Thoracic aorta (tissue), 2 donors: ENCODE measurements around the gene ATP13A3. TPM values are rescaled to one million over a fixed set of nuclear protein-coding genes. Genes with fewer than 3 reads are reported as not detected.

ENCODE experiments used
- ATAC-seq: fragments of 150-250 bp; one replicate; pipeline ENCODE4 v1.8.0; 2017; ENCODE audit warnings: low read depth; ENCODE audit not compliant: insufficient number of reproducible peaks, low FRiP score
- DNase-seq: peaks from one replicate; pipeline ENCODE4 v3.0.0-alpha.2; 2020; ENCODE audit warnings: low spot score
- H3K27ac ChIP-seq, 2 donors: fragments of 200-600 bp; sonication (generic); 1 replicate in 1 of 2; 2 replicates in 1 of 2; pipeline ENCODE4 v1.5.1; 2016; ENCODE audit warnings: mild to moderate bottlenecking in 2 of 2, moderate library complexity in 2 of 2
- H3K27me3 ChIP-seq: fragments of 200-600 bp; sonication (generic); replicated peaks from 2 replicates; pipeline ENCODE4 v1.6.0; 2016; ENCODE audit warnings: mild to moderate bottlenecking; ENCODE audit not compliant: insufficient read depth
- H3K36me3 ChIP-seq: fragments of 200-600 bp; sonication (generic); one replicate; pipeline ENCODE4 v1.5.1; 2016
- H3K4me1 ChIP-seq, 2 donors: fragments of 200-600 bp; sonication (generic); 1 replicate in 1 of 2; 2 replicates in 1 of 2; pipeline versions ENCODE4 v1.5.1 to v1.6.0; 2016; ENCODE audit warnings: low read depth in 2 of 2, mild to moderate bottlenecking in 1 of 2; ENCODE audit not compliant: control insufficient read depth in 1 of 2
- H3K4me3 ChIP-seq: fragments of 200-600 bp; sonication (generic); 2 replicates; pipeline ENCODE4 v1.5.1; 2016; ENCODE audit warnings: mild to moderate bottlenecking
- H3K9me3 ChIP-seq: fragments of 200-600 bp; sonication (generic); 2 replicates; pipeline ENCODE4 v1.5.1; 2016
- total RNA-seq, 2 donors: library from RNA; depleted of rRNA; stranded (reverse); fragments of >200 nt; gene quantifications; one replicate each; pipeline versions ENCODE4 v1.1.0 to v1.2.3, GENCODE V29; 2016
- TF ChIP-seq, protein P1 (sequence below): fragments of 200-600 bp; sonication (generic); IDR thresholded peaks from one replicate; pipeline ENCODE4 v1.5.1; 2019; ENCODE audit warnings: antibody characterized with exemption

Gene ATP13A3
- total RNA-seq, 2 donors from 2014 or later, result 188 to 361 TPM

- ATAC-seq, result no peak
- TF ChIP-seq, protein P1, sequence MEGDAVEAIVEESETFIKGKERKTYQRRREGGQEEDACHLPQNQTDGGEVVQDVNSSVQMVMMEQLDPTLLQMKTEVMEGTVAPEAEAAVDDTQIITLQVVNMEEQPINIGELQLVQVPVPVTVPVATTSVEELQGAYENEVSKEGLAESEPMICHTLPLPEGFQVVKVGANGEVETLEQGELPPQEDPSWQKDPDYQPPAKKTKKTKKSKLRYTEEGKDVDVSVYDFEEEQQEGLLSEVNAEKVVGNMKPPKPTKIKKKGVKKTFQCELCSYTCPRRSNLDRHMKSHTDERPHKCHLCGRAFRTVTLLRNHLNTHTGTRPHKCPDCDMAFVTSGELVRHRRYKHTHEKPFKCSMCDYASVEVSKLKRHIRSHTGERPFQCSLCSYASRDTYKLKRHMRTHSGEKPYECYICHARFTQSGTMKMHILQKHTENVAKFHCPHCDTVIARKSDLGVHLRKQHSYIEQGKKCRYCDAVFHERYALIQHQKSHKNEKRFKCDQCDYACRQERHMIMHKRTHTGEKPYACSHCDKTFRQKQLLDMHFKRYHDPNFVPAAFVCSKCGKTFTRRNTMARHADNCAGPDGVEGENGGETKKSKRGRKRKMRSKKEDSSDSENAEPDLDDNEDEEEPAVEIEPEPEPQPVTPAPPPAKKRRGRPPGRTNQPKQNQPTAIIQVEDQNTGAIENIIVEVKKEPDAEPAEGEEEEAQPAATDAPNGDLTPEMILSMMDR, result no peak
- no peak overlapping the region for H3K27ac ChIP-seq
Observed at GRCh38 chr3:194399874-194400411, 86.9 kb downstream of the ATP13A3 start.

GRCh38 chr3:194399166-194399565, 87.6 kb downstream of the ATP13A3 start, which contains the start of gene GP5:
GP5 (minus strand) TSS chr3:194399266; CDS start chr3:194398282, 984 bp downstream.
- TF ChIP-seq, protein P1, result no peak
- H3K36me3 ChIP-seq, result no peaks in the 10 kb centered on the region
- ATAC-seq, result no peak
- no peaks in the 10 kb centered on the region for H3K27me3 ChIP-seq
- H3K4me1 ChIP-seq, result peaks cover 8 to 13% of the 10 kb centered on the region in 2 donors
- no peak for DNase-seq
- H3K4me3 ChIP-seq, result peak within 1 kb of the TSS; percentile 57
- no peaks in the 10 kb centered on the region for H3K9me3 ChIP-seq
- H3K27ac ChIP-seq, result no peak within 1 kb of the TSS

More at GRCh38 chr3:194399874-194400411, 86.9 kb downstream of the ATP13A3 start:
- Histone ChIP-seq H3K27me3 (no peaks in the 10 kb centered on the region), H3K36me3 (no peaks in the 10 kb centered on the region), H3K4me1 (peaks cover 8 to 13% of the 10 kb centered on the region in 2 donors), H3K9me3 (no peaks in the 10 kb centered on the region), H3K4me3 (no peak overlapping the region)
- DNase-seq, result no peak

DNA sequence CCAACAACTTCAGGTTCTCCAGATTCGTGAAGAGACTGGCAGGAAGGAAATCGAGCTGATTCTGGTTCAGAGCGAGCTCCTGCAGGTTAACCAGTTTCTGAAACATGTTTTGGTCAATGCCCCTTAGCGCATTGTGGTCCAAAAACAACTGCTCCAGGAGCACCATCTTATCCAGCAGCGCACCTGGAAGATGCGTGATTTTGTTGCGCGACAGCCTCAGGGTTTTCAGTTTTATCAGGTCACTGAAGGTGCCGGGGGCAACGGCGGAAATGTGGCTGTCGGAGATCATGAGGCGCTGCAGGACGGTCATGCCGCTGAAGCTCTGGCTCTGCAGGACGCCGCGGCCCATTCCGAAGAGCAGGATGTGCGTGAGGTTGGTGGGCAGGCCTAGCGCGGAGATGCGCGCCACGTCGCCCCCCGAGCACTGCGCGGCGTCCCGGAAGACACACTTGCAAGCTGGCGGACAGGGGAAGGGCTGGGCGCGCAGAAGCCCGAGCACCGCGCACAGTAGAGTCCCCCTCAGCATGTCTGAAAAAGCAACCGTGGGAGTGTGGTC, 89.0 kb downstream of the ATP13A3 start:
- H3K4me1 ChIP-seq, result peaks cover 8 to 13% of the 10 kb centered on the region in 2 donors
- no peaks in the 10 kb centered on the region for H3K9me3 ChIP-seq
- TF ChIP-seq, protein P1, result no peak
- DNase-seq, result no peak
- H3K27me3 ChIP-seq, result no peaks in the 10 kb centered on the region
- no peaks in the 10 kb centered on the region for H3K36me3 ChIP-seq
- H3K4me3 ChIP-seq, result peak overlapping the region; percentile 57
- no peak for ATAC-seq
- no peak overlapping the region for H3K27ac ChIP-seq

DNA sequence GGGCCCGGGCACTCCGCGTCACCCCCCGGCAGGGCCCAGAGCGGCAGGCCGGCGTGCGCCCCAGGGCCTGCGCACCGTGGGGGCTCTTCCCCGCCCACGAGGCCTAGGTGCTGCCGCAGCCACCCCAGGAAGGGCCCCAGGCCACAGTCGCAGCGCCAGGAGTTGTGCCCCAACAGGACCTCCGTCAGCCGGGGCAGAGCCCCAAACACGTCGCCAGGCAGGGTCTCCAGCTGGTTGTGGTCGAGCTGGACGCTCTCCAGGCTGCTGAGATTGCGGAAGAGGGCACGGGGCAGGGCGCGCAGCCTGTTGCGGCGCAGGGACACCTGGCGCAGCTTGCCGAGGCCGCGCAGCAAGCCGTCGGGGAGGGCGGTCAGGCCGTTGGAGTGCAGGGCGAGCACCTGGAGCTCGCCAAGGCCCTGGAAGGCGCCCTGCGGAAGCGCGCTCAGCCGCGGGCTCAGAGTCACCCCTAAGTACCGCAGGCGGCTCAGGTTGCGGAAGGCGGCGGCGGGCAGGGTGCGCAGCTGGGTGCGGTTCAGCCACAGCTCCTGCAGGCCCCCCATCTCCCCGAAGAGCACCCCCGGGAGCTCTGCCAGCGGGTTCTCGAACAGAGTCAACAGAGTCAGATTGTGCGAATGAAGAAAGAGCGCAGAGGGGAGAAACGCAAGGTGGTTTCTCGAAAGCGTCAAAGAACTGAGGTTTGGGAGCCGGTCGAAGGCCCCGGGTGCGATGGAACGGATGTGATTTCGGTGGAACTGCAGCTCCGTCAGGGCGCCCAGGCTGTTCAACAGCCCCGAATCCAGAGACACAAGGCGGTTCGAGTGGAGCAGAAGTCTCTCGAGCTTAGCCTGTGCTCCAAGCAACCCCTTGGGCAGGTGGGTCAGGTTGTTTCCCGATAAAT, 89.7 kb downstream of the ATP13A3 start:
- DNase-seq (no peak), ATAC-seq (no peak)
- H3K9me3 ChIP-seq, result no peaks in the 10 kb centered on the region
- H3K4me3 ChIP-seq, result peak overlapping the region; percentile 57
- no peak overlapping the region for H3K27ac ChIP-seq
- no peaks in the 10 kb centered on the region for H3K36me3 ChIP-seq
- no peaks in the 10 kb centered on the region for H3K27me3 ChIP-seq
- TF ChIP-seq, protein P1, result no peak
- peaks cover 8 to 13% of the 10 kb centered on the region in 2 donors for H3K4me1 ChIP-seq

DNA sequence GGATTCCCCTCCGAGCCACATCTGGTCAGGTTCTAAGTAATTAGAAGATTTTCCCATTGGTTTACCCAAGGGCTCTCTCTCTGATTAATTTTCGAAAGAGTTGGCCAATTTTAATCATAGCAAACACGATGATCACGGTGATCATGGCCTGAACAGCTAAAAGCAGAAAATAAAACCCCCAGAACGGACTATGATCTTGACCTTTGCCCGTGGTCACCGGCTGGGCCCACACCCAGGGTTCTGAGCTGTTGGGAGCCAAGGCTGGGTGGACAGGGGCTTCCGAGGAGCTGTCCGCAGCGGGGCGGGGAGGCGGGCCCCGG, 90.3 kb downstream of the ATP13A3 start:
- no peak overlapping the region for H3K27ac ChIP-seq
- no peaks in the 10 kb centered on the region for H3K27me3 ChIP-seq
- H3K9me3 ChIP-seq, result no peaks in the 10 kb centered on the region
- ATAC-seq (no peak), DNase-seq (no peak)
- H3K4me3 ChIP-seq, result peak overlapping the region; percentile 57
- TF ChIP-seq, protein P1, result no peak
- H3K4me1 ChIP-seq, result peaks cover 8 to 13% of the 10 kb centered on the region in 2 donors
- H3K36me3 ChIP-seq, result no peaks in the 10 kb centered on the region
